HepG2 (cell line): ENCODE data around the gene AUP1. TPM values are rescaled to one million over a fixed set of nuclear protein-coding genes. Genes with fewer than 3 reads are reported as not detected.

Source experiments
- GPN1 ChIP-seq: sonication (generic); formaldehyde crosslinking; IDR thresholded peaks from 2 replicates; pipeline ENCODE4 v1.5.1; 2020; ENCODE audit warnings: missing genetic modification reagents, borderline replicate concordance
- HNF4A ChIP-seq: sonication (generic); formaldehyde crosslinking; IDR thresholded peaks from 2 replicates; pipeline ENCODE4 v1.4.0; 2020; ENCODE audit warnings: missing genetic modification reagents
- MIER3 ChIP-seq: IDR thresholded peaks from 2 replicates; pipeline ENCODE4 v1.6.1; 2016; ENCODE audit warnings: missing compliant biosample characterization, borderline replicate concordance
- POGK ChIP-seq: sonication (generic); formaldehyde crosslinking; conservative IDR thresholded peaks from 2 replicates; pipeline ENCODE4 v1.8.0; 2022; ENCODE audit warnings: mild to moderate bottlenecking, moderate library complexity, missing genetic modification reagents
- RFX1 ChIP-seq: fragments of 450-650 bp; IDR thresholded peaks from 2 replicates; pipeline ENCODE4 v1.6.1; 2017
- RNF2 ChIP-seq: fragments of 450-650 bp; conservative IDR thresholded peaks from 2 replicates; pipeline ENCODE4 v1.6.1; 2016; ENCODE audit warnings: low read depth
- SMAD9 ChIP-seq: sonication (generic); formaldehyde crosslinking; IDR thresholded peaks from 2 replicates; pipeline ENCODE4 v1.5.1; 2020; ENCODE audit warnings: mild to moderate bottlenecking, missing genetic modification reagents
- SSRP1 ChIP-seq: IDR thresholded peaks from 2 replicates; pipeline ENCODE4 v1.6.1; 2016; ENCODE audit warnings: control low read depth
- STAT5B ChIP-seq: sonication (generic); formaldehyde crosslinking; IDR thresholded peaks from 2 replicates; pipeline ENCODE4 v1.4.0; 2020; ENCODE audit warnings: missing genetic modification reagents
- ZBTB49 ChIP-seq: sonication (generic); formaldehyde crosslinking; IDR thresholded peaks from 2 replicates; pipeline ENCODE4 v1.4.0; 2020; ENCODE audit warnings: missing genetic modification reagents, borderline replicate concordance
- ZBTB7B ChIP-seq: sonication (generic); formaldehyde crosslinking; IDR thresholded peaks from 2 replicates; pipeline ENCODE4 v1.4.0; 2020; ENCODE audit warnings: missing genetic modification reagents
- ZFP91 ChIP-seq: sonication (generic); formaldehyde crosslinking; IDR thresholded peaks from 2 replicates; pipeline ENCODE4 v1.9.0; 2022; ENCODE audit warnings: missing genetic modification reagents, mild to moderate bottlenecking, borderline replicate concordance
- ZNF124 ChIP-seq: sonication (generic); formaldehyde crosslinking; IDR thresholded peaks from 2 replicates; pipeline ENCODE4 v1.4.0; 2020; ENCODE audit warnings: missing genetic modification reagents
- ZNF317 ChIP-seq: sonication (generic); formaldehyde crosslinking; IDR thresholded peaks from 2 replicates; pipeline ENCODE4 v1.5.0; 2020; ENCODE audit warnings: mild to moderate bottlenecking, missing genetic modification reagents
- ZNF512B ChIP-seq: sonication (generic); formaldehyde crosslinking; IDR thresholded peaks from 2 replicates; pipeline ENCODE4 v1.5.1; 2020; ENCODE audit warnings: missing genetic modification reagents, mild to moderate bottlenecking, borderline replicate concordance
- ZNF776 ChIP-seq: sonication (generic); formaldehyde crosslinking; IDR thresholded peaks from 2 replicates; pipeline ENCODE4 v1.4.0; 2020; ENCODE audit warnings: mild to moderate bottlenecking, missing genetic modification reagents
- ZSCAN22 ChIP-seq: sonication (generic); formaldehyde crosslinking; IDR thresholded peaks from 2 replicates; pipeline ENCODE4 v1.4.0; 2020; ENCODE audit warnings: mild to moderate bottlenecking, missing genetic modification reagents
- ZUFSP ChIP-seq: sonication (generic); formaldehyde crosslinking; IDR thresholded peaks from 2 replicates; pipeline ENCODE4 v1.9.0; 2021; ENCODE audit warnings: missing genetic modification reagents, mild to moderate bottlenecking, borderline replicate concordance
- polyA plus RNA-seq, 8 experiments: library from polyadenylated mRNA; depleted of rRNA in 3 of 8; stranded (reverse) in 7 of 8; unstranded in 1 of 8; fragments of >200 nt; fragmentation: Illumina TruSeq in 4 of 8; extraction: Trizol in 4 of 8; gene quantifications; 2 replicates each; pipeline versions ENCODE4 v1.2.1 to v1.2.3, GENCODE V29; 2011 to 2016; ENCODE audit warnings: low read depth in 4 of 8, missing spikeins in 1 of 8, mixed read lengths in 1 of 8; ENCODE audit not compliant: insufficient read depth in 1 of 8
- total RNA-seq, 5 experiments: library from RNA; depleted of rRNA; stranded (reverse); fragments of >200 nt; fragmentation: Illumina TruSeq; extraction: Trizol; gene quantifications; 2 replicates each; pipeline ENCODE4 v1.2.3, GENCODE V29; 2016; ENCODE audit warnings: low read depth in 1 of 5

The AUP1 gene
- total and polyA plus RNA-seq, 2 of the 13 experiments (the other 11 are each of a cell fraction or from before 2014, with no cell fraction given) = 174 to 267 TPM

- TF ChIP-seq ZUFSP (CRISPR knock-in tag) (no peak), SSRP1 (CRISPR knock-in tag) (no peak), SMAD9 (CRISPR knock-in tag) (peak; percentile 24; the same call in 1 of the 2 replicates), ZBTB7B (CRISPR knock-in tag) (peak; percentile 95), ZSCAN22 (CRISPR knock-in tag) (0 out of 2 replicates have a peak, but pooled peaks have one; percentile 22), RFX1 (peak; percentile 97), HNF4A (CRISPR knock-in tag) (peak; percentile 50), STAT5B (CRISPR knock-in tag) (no peak; the same call in 1 of the 2 replicates), ZNF124 (CRISPR knock-in tag) (no peak), ZNF776 (CRISPR knock-in tag) (peak; percentile 91), ZFP91 (CRISPR knock-in tag) (peak; percentile 95; the same call in 1 of the 2 replicates), ZNF512B (CRISPR knock-in tag) (peak; percentile 60; the same call in 1 of the 2 replicates), RNF2 (peak; percentile 59; the same call in 1 of the 2 replicates), ZBTB49 (0 out of 2 replicates have a peak, but pooled peaks have one; percentile 10), POGK (CRISPR knock-in tag) (peak; percentile 94), GPN1 (CRISPR knock-in tag) (peak; percentile 25; the same call in 1 of the 2 replicates), ZNF317 (CRISPR knock-in tag) (peak; percentile 47), MIER3 (CRISPR knock-in tag) (peak; percentile 93; the same call in 1 of the 2 replicates)
Measured at GRCh38 chr2:74507145-74507925, 22.2 kb downstream of the AUP1 start, which contains the start of gene PCGF1 (continued).
